ENCODE results near the gene MAP7D1. TPM values are rescaled to one million over a fixed set of nuclear protein-coding genes. Genes with fewer than 3 reads are reported as not detected.
"Not testable (repeated sequence)": the region's sequence is repeated elsewhere in the genome, so short reads cannot be mapped to it uniquely, and the experiment has no call there.

The MAP7D1 gene
- total RNA-seq, 2 experiments from 2014 or later, result 238 to 252 TPM

GRCh38 chr1:36149973-36150295 lies 6.0 kb upstream of the MAP7D1 start:
- Mint-ChIP-seq H3K36me3 (peaks cover 9% of the 10 kb centered on the region), H3K27me3 (no peaks in the 10 kb centered on the region), H3K4me3 (peak overlapping the region; percentile 93), H3K4me1 (peaks cover 67% of the 10 kb centered on the region), H3K9me3 (ENCODE audit: low read depth) (no peaks in the 10 kb centered on the region), H3K27ac (peak overlapping the region; percentile 89)
- no peak for ATAC-seq
- CTCF ChIA-PET, result interaction anchor here (0.7 to 5.9 kb wide), 46 partner anchors 12 to 301 kb away, joined by 3 to 145 read pairs (median 5); partner anchors contain the start of genes ADPRS, OSCP1, SH3D21 and THRAP3
- DNase-seq, result no peak

DNA sequence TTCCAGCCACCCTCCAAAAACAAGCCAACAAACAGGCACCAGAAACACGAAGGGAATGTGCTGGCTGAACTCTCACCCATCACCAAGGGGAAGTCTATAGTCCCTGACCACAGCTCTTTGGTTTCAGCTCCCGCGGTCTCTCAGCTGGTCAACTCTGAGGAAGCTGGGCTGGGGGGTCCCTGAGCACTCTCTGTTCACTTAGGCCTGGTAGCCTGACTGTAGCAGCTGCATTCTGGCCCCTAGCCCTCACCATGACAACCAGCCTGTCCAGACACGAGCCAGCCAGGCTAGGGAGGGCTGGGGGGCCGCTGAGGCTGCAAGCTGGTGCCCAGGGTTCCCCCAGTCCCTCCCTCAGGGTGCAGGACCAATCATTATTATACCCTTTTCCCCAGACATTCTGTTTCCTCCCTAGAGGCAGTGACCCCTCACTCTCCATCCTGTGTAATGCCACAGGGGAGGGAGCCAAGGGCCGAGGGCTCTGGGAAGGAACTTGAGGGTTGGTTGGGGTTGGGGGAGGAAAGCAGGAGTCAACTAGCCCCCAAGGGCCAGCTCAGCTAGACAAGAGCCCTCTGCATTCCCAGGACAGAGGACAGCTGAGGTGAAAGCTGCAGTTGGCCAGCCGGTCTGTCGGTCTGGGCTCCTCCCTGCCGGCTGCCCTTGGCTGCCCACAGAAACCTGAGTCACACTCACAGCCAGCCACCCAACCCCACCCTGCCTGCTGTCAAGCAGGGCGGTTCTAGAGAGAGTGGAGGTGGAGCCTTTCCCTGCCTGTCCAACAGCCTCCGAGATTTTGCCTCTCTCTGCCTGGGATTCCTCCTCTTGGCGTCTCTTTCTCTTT lies 5.4 kb upstream of the MAP7D1 start:
- Mint-ChIP-seq H3K36me3 (peaks cover 9% of the 10 kb centered on the region), H3K27ac (peak overlapping the region; percentile 89), H3K9me3 (ENCODE audit: low read depth) (no peaks in the 10 kb centered on the region), H3K4me1 (peaks cover 69% of the 10 kb centered on the region), H3K27me3 (no peaks in the 10 kb centered on the region), H3K4me3 (peak overlapping the region; percentile 93)
- CTCF ChIA-PET, result interaction anchor here (0.7 to 5.9 kb wide), 43 partner anchors 11 to 274 kb away, joined by 3 to 145 read pairs (median 6); partner anchors contain the start of genes ADPRS, SH3D21 and THRAP3
- peak; percentile 92 for DNase-seq
- ATAC-seq, result peak; percentile 65

DNA sequence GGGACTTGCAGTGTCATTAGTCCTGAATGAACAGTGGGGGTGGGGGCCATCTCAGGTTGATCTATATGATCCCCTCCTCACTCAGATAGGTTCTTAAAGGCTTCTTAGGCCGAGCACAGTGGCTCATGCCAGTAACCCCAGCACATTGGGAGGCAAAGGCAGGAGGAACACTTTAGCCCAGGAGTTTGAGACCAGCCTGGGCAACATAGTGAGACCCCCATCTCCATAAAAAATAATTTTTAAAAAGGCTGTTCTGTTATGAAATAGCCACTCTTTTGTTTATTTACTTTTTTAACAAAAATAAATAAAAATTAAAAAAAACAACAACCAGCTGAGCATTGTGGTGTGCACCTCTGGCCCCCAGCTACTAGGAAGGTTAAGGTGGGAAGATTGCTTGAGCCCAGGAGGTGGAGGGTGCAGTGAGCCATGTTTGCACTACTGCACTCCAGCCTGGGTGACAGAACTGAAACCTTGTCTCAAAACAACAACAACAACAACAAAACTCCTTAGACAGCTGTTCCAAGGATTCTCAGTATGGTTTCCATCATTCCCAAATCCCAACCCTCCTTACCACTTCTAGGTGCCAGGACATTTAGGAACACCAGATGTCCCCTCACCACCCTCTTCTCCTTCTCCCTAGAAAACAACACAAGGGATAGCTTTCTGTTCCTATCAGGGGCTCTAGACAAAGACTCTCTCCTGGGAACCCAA lies 4.7 kb upstream of the MAP7D1 start:
- peak overlapping the region; percentile 93 for H3K4me3 Mint-ChIP-seq
- peak overlapping the region; percentile 89 for H3K27ac Mint-ChIP-seq
- DNase-seq (no peak), ATAC-seq (no peak)
- H3K9me3 Mint-ChIP-seq (ENCODE audit: low read depth), result no peaks in the 10 kb centered on the region
- H3K27me3 Mint-ChIP-seq, result no peaks in the 10 kb centered on the region
- peaks cover 69% of the 10 kb centered on the region for H3K4me1 Mint-ChIP-seq
- H3K36me3 Mint-ChIP-seq, result peaks cover 9% of the 10 kb centered on the region
- CTCF ChIA-PET, result interaction anchor here (1.3 to 4.2 kb wide), 8 partner anchors 11 to 269 kb away, joined by 3 to 145 read pairs (median 12); partner anchors contain the start of gene THRAP3

GRCh38 chr1:36151845-36152203 lies 4.1 kb upstream of the MAP7D1 start:
- peak overlapping the region; percentile 21 for H3K4me3 Mint-ChIP-seq
- no peak for ATAC-seq
- peak; percentile 80 for DNase-seq
- H3K27ac Mint-ChIP-seq, result peak overlapping the region; percentile 87
- CTCF ChIA-PET, result interaction anchor here (1.3 to 4.2 kb wide), 6 partner anchors 10 to 268 kb away, joined by 3 to 145 read pairs (median 24); partner anchors contain the start of gene THRAP3
- no peaks in the 10 kb centered on the region for H3K27me3 Mint-ChIP-seq
- no peaks in the 10 kb centered on the region for H3K9me3 Mint-ChIP-seq (ENCODE audit: low read depth)
- H3K4me1 Mint-ChIP-seq, result peaks cover 66% of the 10 kb centered on the region
- H3K36me3 Mint-ChIP-seq, result peaks cover 6% of the 10 kb centered on the region

GRCh38 chr1:36153476-36153875 lies 2.5 kb upstream of the MAP7D1 start:
- peak overlapping the region; percentile 40 for H3K27ac Mint-ChIP-seq
- no peak overlapping the region for H3K4me3 Mint-ChIP-seq

GRCh38 chr1:36154335-36154734 lies 1.6 kb upstream of the MAP7D1 start:
- peaks cover 66% of the 10 kb centered on the region for H3K4me1 Mint-ChIP-seq
- CTCF ChIA-PET, result interaction anchor here (1.0 to 5.5 kb wide), 4 partner anchors 32 to 131 kb away, joined by 4 to 30 read pairs (median 6); no protein-coding TSS in a partner anchor
- peak overlapping the region; percentile 81 for H3K4me3 Mint-ChIP-seq
- H3K36me3 Mint-ChIP-seq, result peaks cover 14% of the 10 kb centered on the region
- H3K27me3 Mint-ChIP-seq, result no peaks in the 10 kb centered on the region
- peak overlapping the region; percentile 92 for H3K27ac Mint-ChIP-seq
- DNase-seq (no peak), ATAC-seq (no peak)
- H3K9me3 Mint-ChIP-seq (ENCODE audit: low read depth), result no peaks in the 10 kb centered on the region

More at GRCh38 chr1:36153476-36153875, 2.5 kb upstream of the MAP7D1 start:
- ATAC-seq, result no peak
- no peak for DNase-seq
- CTCF ChIA-PET, result interaction anchor here (1.7 to 5.5 kb wide), 2 partner anchors 35 to 132 kb away, joined by 6 to 30 read pairs; no protein-coding TSS in a partner anchor
- H3K4me1 Mint-ChIP-seq, result peaks cover 65% of the 10 kb centered on the region
- H3K9me3 Mint-ChIP-seq (ENCODE audit: low read depth), result no peaks in the 10 kb centered on the region
- H3K36me3 Mint-ChIP-seq, result peaks cover 11% of the 10 kb centered on the region
- H3K27me3 Mint-ChIP-seq, result no peaks in the 10 kb centered on the region

GRCh38 chr1:36154765-36155407 lies 1.1 kb upstream of the MAP7D1 start:
- Mint-ChIP-seq H3K9me3 (ENCODE audit: low read depth) (no peaks in the 10 kb centered on the region), H3K27me3 (no peaks in the 10 kb centered on the region), H3K36me3 (peaks cover 18% of the 10 kb centered on the region), H3K4me3 (peak overlapping the region; percentile 81), H3K4me1 (peaks cover 69% of the 10 kb centered on the region), H3K27ac (peak overlapping the region; percentile 92)
- CTCF ChIA-PET, result interaction anchor here (1.0 to 5.5 kb wide), 3 partner anchors 31 to 35 kb away, joined by 4 to 30 read pairs (median 5); no protein-coding TSS in a partner anchor
- no peak for DNase-seq
- ATAC-seq, result no peak

DNA sequence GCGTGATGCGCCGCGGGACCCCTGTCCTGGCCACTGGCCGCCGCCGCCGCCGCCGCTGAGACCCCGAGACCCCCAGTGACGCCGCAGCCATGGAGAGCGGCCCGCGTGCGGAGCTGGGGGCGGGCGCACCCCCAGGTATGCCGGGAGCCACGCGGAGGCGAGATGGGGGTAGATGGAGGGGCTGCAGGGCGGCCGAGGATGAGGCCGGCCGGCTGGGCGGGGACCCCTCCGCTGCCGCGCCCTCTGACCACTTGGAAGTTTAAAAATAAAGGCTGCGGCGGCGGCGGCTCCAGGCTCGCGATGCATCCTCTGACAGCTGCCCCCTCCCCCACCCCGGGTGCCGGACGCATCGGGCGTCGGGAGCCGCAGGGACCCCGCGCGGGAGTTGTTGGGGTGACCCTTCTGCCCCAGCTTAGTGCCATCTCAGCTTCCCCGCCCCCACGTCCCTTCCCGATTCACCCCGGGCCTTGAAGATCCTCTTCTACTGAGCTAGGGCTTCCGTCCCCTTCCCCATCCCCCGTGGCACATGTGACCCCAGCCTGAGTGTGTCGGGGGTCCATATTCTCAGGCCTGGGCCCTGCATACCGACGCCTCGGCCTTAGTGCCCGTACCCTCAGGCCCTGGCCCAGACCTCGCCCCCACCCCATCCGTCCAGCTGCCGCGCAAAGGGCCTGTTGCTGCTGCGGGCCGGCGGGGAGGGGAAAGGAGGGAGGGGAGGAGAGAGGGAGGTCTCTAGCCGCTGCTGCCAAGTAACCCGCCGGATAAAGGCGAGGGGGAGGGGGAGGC lies 562 bp downstream of the MAP7D1 start:
- CTCF ChIA-PET, result interaction anchor here (2.7 to 5.5 kb wide), 2 partner anchors 22 to 32 kb away, joined by 8 to 30 read pairs; no protein-coding TSS in a partner anchor
- no peaks in the 10 kb centered on the region for H3K27me3 Mint-ChIP-seq
- peak overlapping the region; percentile 81 for H3K27ac Mint-ChIP-seq
- DNase-seq, result peak; percentile 76
- ATAC-seq, result peak; percentile 11
- peak overlapping the region; percentile 91 for H3K4me3 Mint-ChIP-seq
- peaks cover 21% of the 10 kb centered on the region for H3K36me3 Mint-ChIP-seq
- H3K4me1 Mint-ChIP-seq, result peaks cover 67% of the 10 kb centered on the region
- H3K9me3 Mint-ChIP-seq (ENCODE audit: low read depth), result no peaks in the 10 kb centered on the region

- ATAC-seq, result no peak
- no peaks in the 10 kb centered on the region for H3K27me3 Mint-ChIP-seq
- DNase-seq, result no peak
- peak overlapping the region; percentile 91 for H3K4me3 Mint-ChIP-seq
- peaks cover 29% of the 10 kb centered on the region for H3K36me3 Mint-ChIP-seq
- H3K4me1 Mint-ChIP-seq, result peaks cover 68% of the 10 kb centered on the region
- H3K27ac Mint-ChIP-seq, result peak overlapping the region; percentile 81
- H3K9me3 Mint-ChIP-seq (ENCODE audit: low read depth), result no peaks in the 10 kb centered on the region
- CTCF ChIA-PET, result interaction anchor here (0.6 to 5.5 kb wide), 3 partner anchors 22 to 66 kb away, joined by 3 to 30 read pairs (median 8); no protein-coding TSS in a partner anchor
These were observed 1.3 kb downstream of the MAP7D1 start for GRCh38 chr1:36157115-36157903.

GRCh38 chr1:36157973-36158826 lies 2.2 kb downstream of the MAP7D1 start:
- H3K9me3 Mint-ChIP-seq (ENCODE audit: low read depth), result no peaks in the 10 kb centered on the region
- DNase-seq, result peak; percentile 48

DNA sequence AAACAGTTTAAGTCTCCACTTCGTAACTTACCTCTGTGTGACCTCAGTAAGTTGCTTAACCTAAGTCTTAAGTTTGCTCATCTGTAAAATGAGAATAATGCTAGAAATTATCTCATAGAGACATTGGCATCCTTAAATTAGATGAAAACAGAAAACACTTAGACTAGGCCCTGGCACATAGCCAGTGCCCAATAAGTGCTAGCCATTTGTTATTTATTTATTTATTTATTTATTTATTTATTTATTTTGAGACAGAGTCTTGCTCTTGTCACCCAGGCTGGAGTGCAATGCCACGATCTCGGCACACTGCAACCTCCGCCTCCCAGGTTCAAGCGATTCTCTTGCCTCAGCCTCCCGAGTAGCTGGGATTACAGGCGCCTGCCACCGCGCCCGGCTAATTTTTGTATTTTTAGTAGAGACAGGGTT lies 2.9 kb downstream of the MAP7D1 start:
- H3K27ac Mint-ChIP-seq, result peak overlapping the region; percentile 94
- H3K4me1 Mint-ChIP-seq, result peaks cover 66% of the 10 kb centered on the region
- peak overlapping the region; percentile 91 for H3K4me3 Mint-ChIP-seq
- H3K36me3 Mint-ChIP-seq, result peaks cover 33% of the 10 kb centered on the region
- not testable (repeated sequence) for ATAC-seq; H3K9me3 Mint-ChIP-seq (ENCODE audit: low read depth); H3K27me3 Mint-ChIP-seq; DNase-seq
- CTCF ChIA-PET, result interaction anchor here (1.4 to 6.6 kb wide), 5 partner anchors 9 to 227 kb away, joined by 4 to 102 read pairs (median 9); partner anchors contain the start of genes STK40 and TRAPPC3

More at GRCh38 chr1:36157973-36158826, 2.2 kb downstream of the MAP7D1 start:
- Mint-ChIP-seq H3K4me3 (peak overlapping the region; percentile 91), H3K36me3 (peaks cover 33% of the 10 kb centered on the region), H3K4me1 (peaks cover 69% of the 10 kb centered on the region), H3K27me3 (no peaks in the 10 kb centered on the region), H3K27ac (peak overlapping the region; percentile 81)
- CTCF ChIA-PET, result interaction anchor here (0.6 to 3.0 kb wide), 4 partner anchors 23 to 65 kb away, joined by 3 to 24 read pairs (median 6); no protein-coding TSS in a partner anchor
- no peak for ATAC-seq

All from activated CD8-positive, alpha-beta memory T cell treated with anti-CD3 and anti-CD28 coated beads, Interleukin-2, amount 10 ng/mL, durations not matched to agents 7 days and 5 days (primary cell).